Left ventricle myocardium inferior (tissue), 1 donor: ENCODE measurements around the gene UBP1. TPM values are rescaled to one million over a fixed set of nuclear protein-coding genes. Genes with fewer than 3 reads are reported as not detected.
"Not testable (repeated sequence)": the region's sequence is repeated elsewhere in the genome, so short reads cannot be mapped to it uniquely, and the experiment has no call there.

Experiments
- DNase-seq: peaks from one replicate; pipeline ENCODE4 v3.0.0-alpha.2; 2020
- H3K27ac ChIP-seq: fragments of 200-600 bp; replicated peaks from 2 replicates; pipeline ENCODE4 v1.8.0; 2021
- H3K27me3 ChIP-seq: fragments of 200-600 bp; 2 replicates; pipeline ENCODE4 v1.8.0; 2021; ENCODE audit warnings: low read depth
- H3K36me3 ChIP-seq: fragments of 200-600 bp; 2 replicates; pipeline ENCODE4 v1.8.0; 2021
- H3K4me1 ChIP-seq: fragments of 200-600 bp; 2 replicates; pipeline ENCODE4 v1.8.0; 2021
- H3K4me3 ChIP-seq: fragments of 200-600 bp; 2 replicates; pipeline ENCODE4 v1.8.0; 2021; ENCODE audit warnings: mild to moderate bottlenecking, moderate library complexity
- H3K9me3 ChIP-seq: fragments of 200-600 bp; replicated peaks from 2 replicates; pipeline ENCODE4 v1.8.0; 2021
- intact Hi-C: fragments of 100-400 bp; cut with micrococcal nuclease; formaldehyde crosslinking; loops from one replicate; pipeline ENCODE4 v1.11.0; 2022
- total RNA-seq: library from RNA; stranded (reverse); fragmentation: NEBNext Ultra II Directional; extraction: Animal tissue kit (Norgen Biotek cat#: 25700); gene quantifications from one replicate; pipeline ENCODE4 v1.2.1, GENCODE V29; 2021
- TF ChIP-seq, protein P1 (sequence below): fragments of 200-600 bp; IDR thresholded peaks from 2 replicates; pipeline ENCODE4 v1.8.0; 2021; ENCODE audit warnings: antibody characterized with exemption, mild to moderate bottlenecking, borderline replicate concordance
- donor health status: DM: no; HTN: yes; CAD: no; lungs with severe emphysema.

Gene UBP1
- total RNA-seq, 1 donor from 2014 or later: 40.6 TPM

DNA sequence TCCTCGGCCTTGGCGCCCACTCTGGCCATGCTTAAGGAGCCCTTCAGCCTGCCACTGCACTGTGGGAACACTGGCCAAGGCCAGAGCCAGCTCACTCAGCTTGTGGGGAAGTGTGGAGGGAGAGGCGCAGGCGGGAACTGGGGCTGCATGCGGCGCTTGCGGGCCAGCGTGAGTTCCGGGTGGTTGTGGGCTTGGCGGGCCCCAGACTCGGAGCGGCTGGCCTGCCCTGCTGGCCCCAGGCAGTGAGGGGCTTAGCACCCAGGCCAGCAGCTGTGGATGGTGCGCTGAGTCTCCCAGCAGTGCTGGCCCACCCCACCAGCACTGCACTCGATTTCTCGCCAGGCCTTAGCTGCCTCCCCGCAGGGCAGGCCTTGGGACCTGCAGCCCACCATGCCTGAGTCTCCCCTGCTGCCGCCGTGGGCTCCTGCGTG is 13.1 kb upstream of the UBP1 start:
- Histone ChIP-seq H3K27me3 (no peaks in the 10 kb centered on the region), H3K4me3 (no peak overlapping the region), H3K9me3 (peaks cover 8% of the 10 kb centered on the region), H3K36me3 (peaks cover 4% of the 10 kb centered on the region), H3K27ac (no peak overlapping the region), H3K4me1 (no peaks in the 10 kb centered on the region)
- DNase-seq: no peak
- intact Hi-C loops: no loop called here
- TF ChIP-seq, protein P1, sequence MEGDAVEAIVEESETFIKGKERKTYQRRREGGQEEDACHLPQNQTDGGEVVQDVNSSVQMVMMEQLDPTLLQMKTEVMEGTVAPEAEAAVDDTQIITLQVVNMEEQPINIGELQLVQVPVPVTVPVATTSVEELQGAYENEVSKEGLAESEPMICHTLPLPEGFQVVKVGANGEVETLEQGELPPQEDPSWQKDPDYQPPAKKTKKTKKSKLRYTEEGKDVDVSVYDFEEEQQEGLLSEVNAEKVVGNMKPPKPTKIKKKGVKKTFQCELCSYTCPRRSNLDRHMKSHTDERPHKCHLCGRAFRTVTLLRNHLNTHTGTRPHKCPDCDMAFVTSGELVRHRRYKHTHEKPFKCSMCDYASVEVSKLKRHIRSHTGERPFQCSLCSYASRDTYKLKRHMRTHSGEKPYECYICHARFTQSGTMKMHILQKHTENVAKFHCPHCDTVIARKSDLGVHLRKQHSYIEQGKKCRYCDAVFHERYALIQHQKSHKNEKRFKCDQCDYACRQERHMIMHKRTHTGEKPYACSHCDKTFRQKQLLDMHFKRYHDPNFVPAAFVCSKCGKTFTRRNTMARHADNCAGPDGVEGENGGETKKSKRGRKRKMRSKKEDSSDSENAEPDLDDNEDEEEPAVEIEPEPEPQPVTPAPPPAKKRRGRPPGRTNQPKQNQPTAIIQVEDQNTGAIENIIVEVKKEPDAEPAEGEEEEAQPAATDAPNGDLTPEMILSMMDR: no peak

DNA sequence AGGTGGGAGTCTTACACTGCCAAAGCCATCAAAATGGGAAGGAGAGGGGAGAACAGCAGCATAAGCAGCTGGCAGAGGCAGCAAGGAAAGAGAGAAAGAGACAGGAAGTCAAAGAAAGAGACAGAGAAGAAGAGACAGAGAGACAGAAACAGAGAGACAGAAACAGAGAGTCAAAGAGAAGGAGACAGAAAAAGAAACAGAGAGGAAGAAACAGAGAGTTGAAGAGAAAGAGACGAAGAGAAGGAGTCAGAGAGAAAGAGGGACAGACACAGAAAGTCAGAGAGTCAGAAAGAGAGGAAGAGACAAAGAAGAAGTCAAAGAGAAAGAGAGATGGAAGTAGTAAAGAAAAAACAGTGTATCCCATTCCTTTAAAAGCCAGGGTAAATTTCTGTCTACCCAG is 11.8 kb upstream of the UBP1 start:
- intact Hi-C loops, H3K27ac ChIP-seq, DNase-seq, H3K36me3 ChIP-seq, H3K4me1 ChIP-seq, H3K9me3 ChIP-seq, H3K4me3 ChIP-seq, H3K27me3 ChIP-seq: not testable (repeated sequence)

DNA sequence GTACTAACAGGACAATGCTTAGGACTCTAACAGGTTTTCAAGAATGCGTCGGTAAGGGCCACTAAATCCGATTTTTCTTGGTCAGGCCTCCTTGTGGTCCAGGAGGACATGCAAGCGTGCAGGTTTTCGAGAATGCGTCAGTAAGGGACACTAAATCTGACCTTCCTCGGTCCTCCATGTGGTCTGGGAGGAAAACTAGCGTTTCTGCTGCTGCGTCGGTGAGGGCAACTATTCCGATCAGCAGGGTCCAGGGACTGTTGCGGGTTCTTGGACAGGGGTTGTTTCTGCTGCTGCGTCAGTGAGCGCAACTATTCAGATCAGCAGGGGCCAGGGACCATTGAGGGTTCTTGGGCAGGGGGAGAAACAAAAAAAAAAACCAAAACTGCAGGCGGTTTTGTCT is 7.8 kb upstream of the UBP1 start:
- Histone ChIP-seq H3K27ac (no peak overlapping the region), H3K27me3 (no peaks in the 10 kb centered on the region), H3K9me3 (peaks cover 8% of the 10 kb centered on the region), H3K36me3 (no peaks in the 10 kb centered on the region), H3K4me1 (no peaks in the 10 kb centered on the region), H3K4me3 (no peak overlapping the region)
- intact Hi-C loops: no loop called here
- no peak for DNase-seq
- TF ChIP-seq, protein P1: no peak

- DNase-seq, intact Hi-C loops: not testable (repeated sequence)
Observed at GRCh38 chr3:33447256-33447625, 7.0 kb upstream of the UBP1 start.

GRCh38 chr3:33442190-33442589 is 2.0 kb upstream of the UBP1 start:
- Histone ChIP-seq H3K4me3 (no peak overlapping the region), H3K36me3 (no peaks in the 10 kb centered on the region), H3K9me3 (peaks cover 3% of the 10 kb centered on the region), H3K27ac (peak overlapping the region; percentile 98), H3K4me1 (peaks cover 40% of the 10 kb centered on the region), H3K27me3 (no peaks in the 10 kb centered on the region)
- DNase-seq: no peak
- intact Hi-C loops: no loop called here
- TF ChIP-seq, protein P1: no peak

More at GRCh38 chr3:33447256-33447625, 7.0 kb upstream of the UBP1 start:
- H3K4me1 ChIP-seq, H3K4me3 ChIP-seq, H3K36me3 ChIP-seq, H3K27ac ChIP-seq, H3K27me3 ChIP-seq, H3K9me3 ChIP-seq: not testable (repeated sequence)

DNA sequence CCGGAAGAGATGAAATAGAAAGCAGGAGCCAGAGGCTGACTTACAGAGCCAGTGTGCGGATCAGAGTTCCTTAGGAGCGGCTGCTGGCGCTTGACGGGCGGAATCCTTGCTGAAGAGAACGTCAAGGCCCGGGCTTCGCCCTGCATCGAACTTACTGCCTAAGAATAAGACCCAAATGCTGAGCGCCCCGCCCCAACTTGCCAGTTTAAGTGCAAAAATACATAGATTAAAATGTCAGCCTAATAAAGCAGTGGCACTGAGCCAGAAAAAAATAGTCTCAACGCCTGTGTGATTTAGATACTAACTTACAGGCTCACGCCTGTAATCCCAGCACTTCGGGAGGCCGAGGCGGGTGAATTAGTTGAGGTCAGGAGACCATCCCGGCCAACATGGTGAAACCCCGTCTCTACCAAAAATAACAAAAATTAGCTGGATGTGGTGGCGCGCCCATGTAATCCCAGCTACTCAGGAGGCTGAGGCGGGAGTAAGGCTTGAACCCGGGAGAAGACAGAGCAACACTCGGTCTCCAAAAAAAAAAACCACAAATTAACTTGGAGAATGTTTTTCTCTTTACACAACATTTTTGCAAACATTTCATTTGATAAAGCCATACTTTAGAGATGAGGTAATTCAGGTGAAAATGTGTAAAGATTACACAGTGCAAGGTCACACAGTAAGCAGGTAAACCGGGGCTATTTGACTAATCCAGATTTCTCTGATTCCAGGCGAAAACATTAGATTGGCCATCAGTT is 1.2 kb upstream of the UBP1 start:
- H3K27ac ChIP-seq: peak overlapping the region; percentile 98
- DNase-seq: peak; percentile 58
- no peaks in the 10 kb centered on the region for H3K36me3 ChIP-seq
- intact Hi-C loops: no loop called here
- TF ChIP-seq, protein P1: no peak
- H3K4me1 ChIP-seq: peaks cover 48% of the 10 kb centered on the region
- H3K4me3 ChIP-seq: peak overlapping the region; percentile 83
- H3K27me3 ChIP-seq: no peaks in the 10 kb centered on the region
- H3K9me3 ChIP-seq: no peaks in the 10 kb centered on the region
